Caco-2 (cell line): ENCODE results near the gene CARS1. TPM values are rescaled to one million over a fixed set of nuclear protein-coding genes. Genes with fewer than 3 reads are reported as not detected.

Experiments
- BruUV-seq: library from RNA; stranded (reverse); fragments of 400-500 nt; replicated peaks from 2 replicates; lab custom pipeline; 2021; lab: Mats Ljungman, UMichigan
- CTCF ChIA-PET: fragments of 300-600 bp; sonication (Branson Sonifier 250); formaldehyde crosslinking; loops from one replicate; lab custom pipeline; 2022; ENCODE audit warnings: antibody characterized with exemption; lab: Charles Lee
- POLR2A ChIA-PET: fragments of 300-600 bp; sonication (Branson Sonifier 250); formaldehyde crosslinking; loops from one replicate; lab custom pipeline; 2022; ENCODE audit warnings: antibody characterized with exemption; lab: Charles Lee
- DNase-seq, 2 experiments: peaks; one replicate each; pipeline versions ENCODE4 v3.0.0 to v3.0.0-alpha.2; 2020 to 2022
- H3K27me3 ChIP-seq: replicated peaks from 2 replicates; pipeline ENCODE4 v1.6.0; 2011; ENCODE audit warnings: low read length; ENCODE audit not compliant: control insufficient read depth, insufficient read depth
- H3K36me3 ChIP-seq: 2 replicates; pipeline ENCODE4 v1.5.1; 2011; ENCODE audit warnings: low read length; ENCODE audit not compliant: control insufficient read depth, insufficient read depth
- H3K4me1 ChIP-seq: fragments of 250-450 bp; sonication (Bioruptor Pico); 2 replicates; pipeline ENCODE4 v1.5.1; 2020; ENCODE audit warnings: mild to moderate bottlenecking
- H3K4me3 ChIP-seq: 2 replicates; pipeline ENCODE4 v1.5.1; 2011; ENCODE audit warnings: low read depth, mild to moderate bottlenecking, control low read depth, low read length
- H3K9me3 ChIP-seq: fragments of 250-450 bp; sonication (Bioruptor Pico); 2 replicates; pipeline ENCODE4 v1.5.1; 2020; ENCODE audit warnings: mild to moderate bottlenecking, moderate library complexity
- H3K27ac Mint-ChIP-seq: one replicate; pipeline ENCODE4 v1.8.0; 2022; ENCODE audit warnings: mixed read lengths; ENCODE audit not compliant: unreplicated experiment
- H3K27me3 Mint-ChIP-seq: one replicate; pipeline ENCODE4 v1.8.0; 2022; ENCODE audit warnings: mixed read lengths; ENCODE audit not compliant: insufficient read depth, unreplicated experiment
- H3K36me3 Mint-ChIP-seq: one replicate; pipeline ENCODE4 v1.8.0; 2022; ENCODE audit warnings: mild to moderate bottlenecking, mixed read lengths; ENCODE audit not compliant: insufficient read depth, unreplicated experiment
- H3K4me1 Mint-ChIP-seq: one replicate; pipeline ENCODE4 v1.8.0; 2022; ENCODE audit warnings: low read depth, mixed read lengths; ENCODE audit not compliant: unreplicated experiment
- H3K4me3 Mint-ChIP-seq: one replicate; pipeline ENCODE4 v1.8.0; 2022; ENCODE audit warnings: mild to moderate bottlenecking, moderate library complexity, mixed read lengths; ENCODE audit not compliant: unreplicated experiment
- H3K9me3 Mint-ChIP-seq: one replicate; pipeline ENCODE4 v1.8.0; 2022; ENCODE audit warnings: mixed read lengths; ENCODE audit not compliant: unreplicated experiment
- CTCF ChIP-seq, 2 experiments: fragments of 200-600 bp in 1 of 2; IDR thresholded peaks; 1 replicate in 1 of 2; 2 replicates in 1 of 2; pipeline versions ENCODE4 v1.5.1 to v1.8.0; 2011 to 2022; ENCODE audit warnings: antibody characterized with exemption in 1 of 2, control low read depth in 1 of 2, inconsistent platforms in 1 of 2, low read depth in 1 of 2, low read length in 1 of 2, mild to moderate bottlenecking in 1 of 2, moderate library complexity in 1 of 2; ENCODE audit not compliant: insufficient read depth in 1 of 2, severe bottlenecking in 1 of 2, unreplicated experiment in 1 of 2
- intact Hi-C: fragments of 100-400 bp; cut with micrococcal nuclease; formaldehyde crosslinking; loops from one replicate; pipeline ENCODE4 v1.10.0; 2022; ENCODE audit not compliant: unreplicated experiment
- total RNA-seq: library from RNA; stranded (reverse); gene quantifications from 2 replicates; pipeline ENCODE4 v1.2.3, GENCODE V29; 2022

Gene CARS1
- total RNA-seq, 1 experiment from 2014 or later: 121 TPM

- Mint-ChIP-seq H3K4me1 (no peaks in the 10 kb centered on the region), H3K27me3 (no peaks in the 10 kb centered on the region), H3K36me3 (peaks cover 87% of the 10 kb centered on the region), H3K27ac (no peak overlapping the region), H3K9me3 (no peaks in the 10 kb centered on the region), H3K4me3 (no peak overlapping the region)
- CTCF ChIA-PET: interaction anchor here (4.7 kb wide), 1 partner anchor 55 kb away, joined by 83 read pairs; no protein-coding TSS in a partner anchor
- no TSS peak for BruUV-seq
- Histone ChIP-seq H3K36me3 (peaks cover 2% of the 10 kb centered on the region; the same call in 1 of the 2 replicates), H3K27me3 (no peaks in the 10 kb centered on the region), H3K9me3 (no peaks in the 10 kb centered on the region), H3K4me1 (no peaks in the 10 kb centered on the region), H3K4me3 (no peak overlapping the region)
- DNase-seq: no peak
- intact Hi-C loops: no loop called here
- no peak for TF ChIP-seq CTCF (IDR thresholded peaks at IDR 0.05; ENCODE audit: insufficient read depth in 1 of 2, low read depth in 1 of 2, low read length in 1 of 2, severe bottlenecking in 1 of 2, unreplicated experiment in 1 of 2)
- POLR2A ChIA-PET: no interaction called here
These were observed 20.8 kb downstream of the CARS1 start for GRCh38 chr11:3036419-3036818.

GRCh38 chr11:3035333-3035732 lies 21.9 kb downstream of the CARS1 start:
- H3K4me1 ChIP-seq: no peaks in the 10 kb centered on the region
- no peaks in the 10 kb centered on the region for H3K9me3 Mint-ChIP-seq
- CTCF ChIA-PET: interaction anchor here (4.7 kb wide), 1 partner anchor 56 kb away, joined by 83 read pairs; no protein-coding TSS in a partner anchor
- H3K4me3 Mint-ChIP-seq: no peak overlapping the region
- H3K4me1 Mint-ChIP-seq: no peaks in the 10 kb centered on the region
- POLR2A ChIA-PET: no interaction called here
- peaks cover 95% of the 10 kb centered on the region for H3K36me3 Mint-ChIP-seq
- BruUV-seq: no TSS peak
- DNase-seq: no peak
- no peaks in the 10 kb centered on the region for H3K9me3 ChIP-seq
- no peaks in the 10 kb centered on the region for H3K27me3 ChIP-seq
- H3K36me3 ChIP-seq: peaks cover 2% of the 10 kb centered on the region
- no peak overlapping the region for H3K27ac Mint-ChIP-seq
- H3K27me3 Mint-ChIP-seq: no peaks in the 10 kb centered on the region
- intact Hi-C loops: no loop called here
- no peak overlapping the region for H3K4me3 ChIP-seq
- no peak for TF ChIP-seq CTCF (IDR thresholded peaks at IDR 0.05; ENCODE audit: insufficient read depth in 1 of 2, low read depth in 1 of 2, low read length in 1 of 2, severe bottlenecking in 1 of 2, unreplicated experiment in 1 of 2)

GRCh38 chr11:3030289-3031070 lies 26.7 kb downstream of the CARS1 start:
- H3K4me3 ChIP-seq: no peak overlapping the region
- intact Hi-C loops: no loop called here
- H3K27me3 Mint-ChIP-seq: no peaks in the 10 kb centered on the region
- H3K9me3 ChIP-seq: no peaks in the 10 kb centered on the region
- DNase-seq: no peak
- peaks cover 90% of the 10 kb centered on the region for H3K36me3 Mint-ChIP-seq
- CTCF ChIA-PET: no interaction called here
- no peaks in the 10 kb centered on the region for H3K4me1 Mint-ChIP-seq
- no TSS peak for BruUV-seq
- H3K9me3 Mint-ChIP-seq: no peaks in the 10 kb centered on the region
- no peak overlapping the region for H3K4me3 Mint-ChIP-seq
- H3K27ac Mint-ChIP-seq: no peak overlapping the region
- TF ChIP-seq CTCF (IDR thresholded peaks at IDR 0.05; ENCODE audit: insufficient read depth in 1 of 2, low read depth in 1 of 2, low read length in 1 of 2, severe bottlenecking in 1 of 2, unreplicated experiment in 1 of 2): no peak
- no peaks in the 10 kb centered on the region for H3K4me1 ChIP-seq
- peaks cover 4% of the 10 kb centered on the region for H3K36me3 ChIP-seq
- POLR2A ChIA-PET: no interaction called here
- no peaks in the 10 kb centered on the region for H3K27me3 ChIP-seq
